Kidney (tissue), 14 donors: ENCODE data around the gene TNNI3K. TPM values are rescaled to one million over a fixed set of nuclear protein-coding genes. Genes with fewer than 3 reads are reported as not detected.

Experiments
- DNase-seq, 5 donors: peaks; one replicate each; pipeline ENCODE4 v3.0.0-alpha.2; 2013 to 2020
- FAIRE-seq: peaks from 2 replicates; lab custom pipeline; 2012; peaks lifted over from hg19 to GRCh38; lab: Jason Lieb, UNC
- H3K27ac ChIP-seq, 2 donors: one replicate each; pipeline ENCODE4 v1.7.0; 2013; ENCODE audit warnings: low read depth in 2 of 2, low read length in 2 of 2, inconsistent platforms in 1 of 2
- H3K27me3 ChIP-seq: one replicate; pipeline ENCODE4 v1.7.1; 2013; ENCODE audit warnings: low read length, inconsistent platforms; ENCODE audit not compliant: control insufficient read depth, insufficient read depth
- H3K36me3 ChIP-seq, 3 donors: one replicate each; pipeline versions ENCODE4 v1.7.0 to v1.7.1; 2013; ENCODE audit warnings: low read length in 3 of 3, control low read depth in 1 of 3, inconsistent platforms in 1 of 3; ENCODE audit not compliant: insufficient read depth in 3 of 3, control insufficient read depth in 2 of 3
- H3K4me1 ChIP-seq, 3 donors: one replicate each; pipeline versions ENCODE4 v1.7.0 to v1.7.1; 2013; ENCODE audit warnings: low read length in 3 of 3, inconsistent platforms in 1 of 3, low read depth in 1 of 3; ENCODE audit not compliant: control insufficient read depth in 2 of 3, insufficient read depth in 2 of 3
- H3K4me3 ChIP-seq, 3 donors: one replicate each; pipeline versions ENCODE4 v1.7.0 to v1.8.1; 2013; ENCODE audit warnings: low read length in 3 of 3, control low read depth in 1 of 3, inconsistent platforms in 1 of 3
- H3K9ac ChIP-seq, 3 donors: one replicate each; pipeline versions ENCODE4 v1.7.0 to v1.7.1; 2013; ENCODE audit warnings: low read length in 3 of 3, control low read depth in 1 of 3, inconsistent platforms in 1 of 3
- H3K9me3 ChIP-seq, 3 donors: one replicate each; pipeline versions ENCODE4 v1.7.0 to v1.7.1; 2013; ENCODE audit warnings: low read length in 3 of 3, control low read depth in 1 of 3, inconsistent platforms in 1 of 3; ENCODE audit not compliant: control insufficient read depth in 2 of 3, insufficient read depth in 1 of 3
- intact Hi-C: fragments of 100-400 bp; cut with DNase I; formaldehyde crosslinking; loops from one replicate; pipeline ENCODE4 v1.11.1; 2022
- polyA plus RNA-seq: library from polyadenylated mRNA; stranded (reverse); fragments of 350-450 nt; fragmentation: Illumina TruSeq; extraction: RNeasy Lipid Tissue Mini Kit (QIAGEN cat#74804); gene quantifications from one replicate; pipeline ENCODE4 v1.2.3, GENCODE V29; 2014; ENCODE audit warnings: low read depth, low replicate concordance; ENCODE audit not compliant: insufficient read depth
- total RNA-seq: library from RNA; stranded (reverse); fragmentation: NEBNext Ultra II Directional; extraction: Animal tissue kit (Norgen Biotek cat#: 25700); gene quantifications from one replicate; pipeline ENCODE4 v1.2.1, GENCODE V29; 2021
- TF ChIP-seq, protein P1 (sequence below): IDR thresholded peaks from 3 replicates; pipeline ENCODE4 v1.5.1; 2012; ENCODE audit warnings: mild to moderate bottlenecking, moderate library complexity, borderline replicate concordance; ENCODE audit not compliant: insufficient read depth; ENCODE audit errors: extremely low read depth
- donor health status: control.
- donor health status: control.
- donor health status: control.
- donor health status: control.
- donor health status: control.
- donor health status: DM: yes; HTN: yes; CAD: no.
- donor health status: Normal renal cell carcinoma (clear cell type).

Gene TNNI3K
- total and polyA plus RNA-seq, 2 donors from 2014 or later = 1.4 to 2.2 TPM

DNA sequence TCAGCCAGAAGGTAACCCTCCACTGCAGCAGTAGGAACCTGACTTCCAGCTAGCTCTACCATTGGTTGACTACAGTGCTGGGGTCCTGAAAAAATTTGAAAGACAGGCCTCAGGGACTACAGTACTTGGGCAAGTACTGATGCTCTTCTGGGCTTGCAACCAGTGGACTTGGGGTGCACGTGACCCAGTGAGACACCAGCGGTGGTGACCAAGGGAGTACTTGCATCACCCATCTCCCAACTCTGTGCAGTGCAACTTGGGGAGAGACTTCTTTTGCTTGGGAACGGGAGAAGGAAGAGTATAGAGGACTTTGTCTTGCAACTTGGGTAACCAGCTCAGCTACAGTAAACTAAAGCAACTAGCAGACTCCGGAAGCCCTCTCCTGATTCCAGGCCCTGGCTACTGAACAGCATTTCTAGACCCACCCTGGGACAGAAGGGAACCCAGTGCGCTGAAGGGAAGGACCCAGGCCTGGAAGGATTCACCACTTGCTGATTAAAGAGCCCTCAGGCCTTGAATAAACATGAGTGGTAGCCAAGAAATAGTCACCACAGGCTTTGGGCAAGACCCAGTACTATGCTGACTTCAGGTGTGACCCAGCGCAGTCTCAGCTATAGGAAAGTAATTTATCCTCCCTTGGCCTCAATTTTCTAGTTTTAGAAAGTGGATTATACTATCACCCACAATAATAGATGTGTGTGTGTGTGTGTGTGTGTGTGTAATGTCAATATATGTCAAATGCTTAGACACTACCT lies 45.6 kb downstream of the TNNI3K start:
- Histone ChIP-seq H3K9ac (no peak overlapping the region), H3K27ac (no peak overlapping the region), H3K9me3 (no peaks in the 10 kb centered on the region), H3K36me3 (no peaks in the 10 kb centered on the region), H3K4me3 (no peak overlapping the region), H3K27me3 (no peaks in the 10 kb centered on the region), H3K4me1 (no peaks in the 10 kb centered on the region)
- intact Hi-C loops = no loop called here
- FAIRE-seq (no peak), DNase-seq (no peak)
- TF ChIP-seq, protein P1, sequence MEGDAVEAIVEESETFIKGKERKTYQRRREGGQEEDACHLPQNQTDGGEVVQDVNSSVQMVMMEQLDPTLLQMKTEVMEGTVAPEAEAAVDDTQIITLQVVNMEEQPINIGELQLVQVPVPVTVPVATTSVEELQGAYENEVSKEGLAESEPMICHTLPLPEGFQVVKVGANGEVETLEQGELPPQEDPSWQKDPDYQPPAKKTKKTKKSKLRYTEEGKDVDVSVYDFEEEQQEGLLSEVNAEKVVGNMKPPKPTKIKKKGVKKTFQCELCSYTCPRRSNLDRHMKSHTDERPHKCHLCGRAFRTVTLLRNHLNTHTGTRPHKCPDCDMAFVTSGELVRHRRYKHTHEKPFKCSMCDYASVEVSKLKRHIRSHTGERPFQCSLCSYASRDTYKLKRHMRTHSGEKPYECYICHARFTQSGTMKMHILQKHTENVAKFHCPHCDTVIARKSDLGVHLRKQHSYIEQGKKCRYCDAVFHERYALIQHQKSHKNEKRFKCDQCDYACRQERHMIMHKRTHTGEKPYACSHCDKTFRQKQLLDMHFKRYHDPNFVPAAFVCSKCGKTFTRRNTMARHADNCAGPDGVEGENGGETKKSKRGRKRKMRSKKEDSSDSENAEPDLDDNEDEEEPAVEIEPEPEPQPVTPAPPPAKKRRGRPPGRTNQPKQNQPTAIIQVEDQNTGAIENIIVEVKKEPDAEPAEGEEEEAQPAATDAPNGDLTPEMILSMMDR = no peak

DNA sequence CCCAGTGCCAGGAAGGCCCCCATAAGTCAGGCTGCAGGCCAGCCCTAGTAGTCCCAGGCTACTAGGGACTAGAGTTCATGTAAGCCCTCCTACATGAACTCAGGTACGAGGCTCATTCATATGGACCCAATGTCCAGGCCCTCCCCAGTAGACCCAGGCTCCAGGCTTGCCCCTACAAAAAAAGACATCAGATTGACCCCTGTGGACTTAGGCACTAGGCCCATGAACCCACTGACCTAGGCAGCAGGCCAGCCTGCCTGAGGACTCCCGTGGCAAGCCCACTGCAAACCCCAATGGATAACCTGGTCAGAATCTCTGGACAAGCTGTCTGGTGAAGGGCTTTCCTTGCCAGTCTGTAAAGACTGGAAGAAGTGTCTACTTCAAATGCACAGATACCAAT lies 51.2 kb downstream of the TNNI3K start:
- Histone ChIP-seq H3K27me3 (no peaks in the 10 kb centered on the region), H3K9me3 (no peaks in the 10 kb centered on the region), H3K4me1 (no peaks in the 10 kb centered on the region), H3K27ac (no peak overlapping the region), H3K9ac (no peak overlapping the region), H3K36me3 (no peaks in the 10 kb centered on the region), H3K4me3 (no peak overlapping the region)
- intact Hi-C loops = no loop called here
- DNase-seq (no peak), FAIRE-seq (no peak)
- TF ChIP-seq, protein P1 = no peak

DNA sequence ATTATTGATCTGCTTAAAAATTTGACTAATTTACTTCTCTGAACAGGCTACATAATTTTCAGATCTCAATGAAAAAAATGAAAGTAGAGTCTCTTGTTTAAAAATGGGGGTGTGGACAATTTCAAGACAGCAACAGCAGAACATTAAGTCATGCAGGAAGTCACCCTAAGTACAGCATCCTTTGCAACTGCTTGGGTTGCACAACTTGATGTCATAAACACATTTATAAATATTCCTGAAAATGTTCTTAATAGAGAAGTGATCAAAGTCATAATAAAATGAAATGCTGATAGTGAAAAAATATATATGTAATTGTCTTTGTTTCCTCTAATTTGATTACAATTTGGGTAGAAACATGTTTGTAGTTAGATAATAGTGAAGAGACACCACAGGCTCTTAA lies 79.3 kb downstream of the TNNI3K start:
- TF ChIP-seq, protein P1 = no peak
- no peak for FAIRE-seq
- Histone ChIP-seq H3K36me3 (no peaks in the 10 kb centered on the region), H3K9ac (no peak overlapping the region), H3K27ac (no peak overlapping the region), H3K9me3 (no peaks in the 10 kb centered on the region), H3K4me1 (peaks cover 0 to 1% (median 0%) of the 10 kb centered on the region in 3 donors), H3K27me3 (no peaks in the 10 kb centered on the region), H3K4me3 (no peak overlapping the region)
- intact Hi-C loops = no loop called here
- DNase-seq = no peak

DNA sequence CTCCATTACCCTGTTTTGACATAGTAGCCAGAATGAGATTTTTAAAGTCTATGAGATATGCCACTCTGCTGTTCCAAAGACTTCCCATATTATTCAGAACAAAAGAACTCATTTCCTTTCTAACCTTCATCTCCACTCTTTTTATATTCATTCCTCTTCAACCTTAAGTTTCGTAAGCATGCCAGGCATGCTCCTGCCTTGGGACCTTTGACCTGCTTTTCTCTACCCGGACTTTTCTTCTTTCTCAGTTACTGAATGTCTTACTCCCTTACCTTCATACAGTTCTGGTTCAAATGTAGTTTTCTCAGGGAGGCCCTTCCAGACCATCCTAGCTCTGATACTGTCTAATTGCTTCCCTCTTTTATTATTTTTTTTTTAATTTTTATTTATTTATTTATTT lies 81.1 kb downstream of the TNNI3K start:
- FAIRE-seq (no peak), DNase-seq (peak in 1 of 5 donors; percentile 7)
- TF ChIP-seq, protein P1 = no peak
- H3K27me3 ChIP-seq = no peaks in the 10 kb centered on the region
- peaks cover 0 to 5% (median 0%) of the 10 kb centered on the region in 3 donors for H3K4me1 ChIP-seq
- no peaks in the 10 kb centered on the region for H3K36me3 ChIP-seq
- no peaks in the 10 kb centered on the region for H3K9me3 ChIP-seq
- no peak overlapping the region for H3K27ac ChIP-seq
- no peak overlapping the region for H3K9ac ChIP-seq
- intact Hi-C loops = no loop called here
- no peak overlapping the region for H3K4me3 ChIP-seq
